Measurements from ENCODE around the gene ADAMTS12.

The ADAMTS12 gene

GRCh38 chr5:33809936-33810335 is 81.9 kb downstream of the ADAMTS12 start:
- DNase-seq, result no peak

GRCh38 chr5:33808699-33809098 is 83.1 kb downstream of the ADAMTS12 start:
- no peak for DNase-seq

GRCh38 chr5:33807771-33808170 is 84.0 kb downstream of the ADAMTS12 start:
- DNase-seq, result no peak

- DNase-seq, result no peak
Observed at GRCh38 chr5:33806738-33807442, 84.9 kb downstream of the ADAMTS12 start.

- no peak for DNase-seq
Observed at GRCh38 chr5:33801292-33801691, 90.5 kb downstream of the ADAMTS12 start.

- no peak for DNase-seq
Observed at GRCh38 chr5:33800241-33800950, 91.4 kb downstream of the ADAMTS12 start.

- no peak for DNase-seq
Observed at GRCh38 chr5:33795496-33795895, 96.3 kb downstream of the ADAMTS12 start.

GRCh38 chr5:33794550-33795181 is 97.1 kb downstream of the ADAMTS12 start:
- no peak for DNase-seq

- no peak for DNase-seq
Observed at GRCh38 chr5:33793836-33794549, 97.8 kb downstream of the ADAMTS12 start.

GRCh38 chr5:33793276-33793675 is 98.5 kb downstream of the ADAMTS12 start:
- DNase-seq, result no peak

- no peak for DNase-seq
Observed at GRCh38 chr5:33792559-33792958, 99.2 kb downstream of the ADAMTS12 start.

GRCh38 chr5:33789567-33789957 is 102.2 kb downstream of the ADAMTS12 start:
- no peak for DNase-seq

- DNase-seq, result no peak
Observed at GRCh38 chr5:33788922-33789566, 102.7 kb downstream of the ADAMTS12 start.

GRCh38 chr5:33785571-33785970 is 106.2 kb downstream of the ADAMTS12 start:
- no peak for DNase-seq

- DNase-seq, result no peak
Observed at GRCh38 chr5:33781286-33781685, 110.5 kb downstream of the ADAMTS12 start.

- DNase-seq, result no peak
Observed at GRCh38 chr5:33776151-33776660, 115.6 kb downstream of the ADAMTS12 start.

- DNase-seq, result no peak
Observed at GRCh38 chr5:33774341-33774740, 117.4 kb downstream of the ADAMTS12 start.

GRCh38 chr5:33772380-33772897 is 119.4 kb downstream of the ADAMTS12 start:
- no peak for DNase-seq

GRCh38 chr5:33769968-33770367 is 121.8 kb downstream of the ADAMTS12 start:
- no peak for DNase-seq

GRCh38 chr5:33769196-33769595 is 122.6 kb downstream of the ADAMTS12 start:
- DNase-seq, result no peak

GRCh38 chr5:33766023-33766422 is 125.8 kb downstream of the ADAMTS12 start:
- no peak for DNase-seq
